Activated CD8-positive, alpha-beta T cell treated with anti-CD3 and anti-CD28 coated beads for 36 hours (primary cell): ENCODE measurements around the gene CMTM7. TPM values are rescaled to one million over a fixed set of nuclear protein-coding genes. Genes with fewer than 3 reads are reported as not detected.

Source experiments
- ATAC-seq: fragments of 200-7000 bp; cut with Tn5 transposase; one replicate; pipeline ENCODE4 v1.10.0; 2021; ENCODE audit warnings: mild to moderate bottlenecking, moderate library complexity
- CTCF ChIA-PET: fragments of 350-600 bp; sonication (Branson Sonifier 250); formaldehyde crosslinking; loops from one replicate; lab custom pipeline; 2021; ENCODE audit warnings: antibody characterized with exemption; lab: Charles Lee
- POLR2A ChIA-PET: fragments of 350-600 bp; sonication (Branson Sonifier 250); formaldehyde crosslinking; loops from one replicate; lab custom pipeline; 2021; ENCODE audit warnings: antibody characterized with exemption; lab: Charles Lee
- DNase-seq: peaks from one replicate; pipeline ENCODE4 v3.0.0-alpha.2; 2020
- H3K27ac Mint-ChIP-seq: one replicate; pipeline ENCODE4 v1.8.0; 2021; ENCODE audit warnings: mild to moderate bottlenecking, mixed read lengths
- H3K27me3 Mint-ChIP-seq: one replicate; pipeline ENCODE4 v1.8.0; 2021; ENCODE audit warnings: mixed read lengths
- H3K36me3 Mint-ChIP-seq: one replicate; pipeline ENCODE4 v1.8.0; 2021; ENCODE audit warnings: low read depth, mixed read lengths
- H3K4me1 Mint-ChIP-seq: one replicate; pipeline ENCODE4 v1.8.0; 2021; ENCODE audit warnings: low read depth, mixed read lengths
- H3K4me3 Mint-ChIP-seq: one replicate; pipeline ENCODE4 v1.8.0; 2021; ENCODE audit warnings: mild to moderate bottlenecking, moderate library complexity, mixed read lengths
- H3K9me3 Mint-ChIP-seq: one replicate; pipeline ENCODE4 v1.8.0; 2021; ENCODE audit warnings: mixed read lengths
- intact Hi-C: fragments of 100-400 bp; cut with micrococcal nuclease; formaldehyde crosslinking; loops from one replicate; pipeline ENCODE4 v1.10.0; 2022
- total RNA-seq, 2 experiments: library from RNA; stranded (reverse); gene quantifications; one replicate each; pipeline ENCODE4 v1.2.3, GENCODE V29; 2021
- TF ChIP-seq, protein P1 (sequence below): fragments of 200-600 bp; IDR thresholded peaks from one replicate; pipeline ENCODE4 v1.8.0; 2022; ENCODE audit warnings: antibody characterized with exemption, mild to moderate bottlenecking

CMTM7 gene
- total RNA-seq, 2 experiments from 2014 or later: 36.1 to 37.2 TPM

DNA sequence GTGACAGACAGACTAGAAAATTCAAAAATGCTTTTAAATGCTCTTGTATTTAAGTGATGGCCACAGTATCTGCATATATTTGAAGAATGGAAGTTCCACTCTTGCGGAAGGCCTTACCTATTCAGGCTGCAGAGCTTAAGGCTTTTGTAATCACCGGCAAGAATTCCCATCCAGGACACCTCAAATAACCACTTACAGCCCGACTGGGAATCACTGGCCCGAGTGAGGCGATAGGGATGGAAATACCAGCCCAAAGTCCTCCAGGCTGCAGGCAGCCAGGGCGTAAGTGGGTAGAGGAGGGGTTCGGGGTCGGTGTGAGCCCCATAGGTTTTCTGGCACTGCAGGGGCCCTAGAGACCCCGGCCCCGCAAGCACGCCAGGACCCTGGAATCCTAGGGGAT is 9.5 kb downstream of the CMTM7 start:
- ATAC-seq: no peak
- CTCF ChIA-PET: interaction anchor here (1.0 to 7.8 kb wide), 5 partner anchors 26 to 225 kb away, joined by 3 to 69 read pairs (median 9); no protein-coding TSS in a partner anchor
- Mint-ChIP-seq H3K4me1 (peaks cover 68% of the 10 kb centered on the region), H3K36me3 (peaks cover 27% of the 10 kb centered on the region), H3K4me3 (peak overlapping the region; percentile 91), H3K9me3 (no peaks in the 10 kb centered on the region), H3K27ac (peak overlapping the region; percentile 100), H3K27me3 (no peaks in the 10 kb centered on the region)
- no peak for DNase-seq
- intact Hi-C loops: no loop called here
- TF ChIP-seq, protein P1, sequence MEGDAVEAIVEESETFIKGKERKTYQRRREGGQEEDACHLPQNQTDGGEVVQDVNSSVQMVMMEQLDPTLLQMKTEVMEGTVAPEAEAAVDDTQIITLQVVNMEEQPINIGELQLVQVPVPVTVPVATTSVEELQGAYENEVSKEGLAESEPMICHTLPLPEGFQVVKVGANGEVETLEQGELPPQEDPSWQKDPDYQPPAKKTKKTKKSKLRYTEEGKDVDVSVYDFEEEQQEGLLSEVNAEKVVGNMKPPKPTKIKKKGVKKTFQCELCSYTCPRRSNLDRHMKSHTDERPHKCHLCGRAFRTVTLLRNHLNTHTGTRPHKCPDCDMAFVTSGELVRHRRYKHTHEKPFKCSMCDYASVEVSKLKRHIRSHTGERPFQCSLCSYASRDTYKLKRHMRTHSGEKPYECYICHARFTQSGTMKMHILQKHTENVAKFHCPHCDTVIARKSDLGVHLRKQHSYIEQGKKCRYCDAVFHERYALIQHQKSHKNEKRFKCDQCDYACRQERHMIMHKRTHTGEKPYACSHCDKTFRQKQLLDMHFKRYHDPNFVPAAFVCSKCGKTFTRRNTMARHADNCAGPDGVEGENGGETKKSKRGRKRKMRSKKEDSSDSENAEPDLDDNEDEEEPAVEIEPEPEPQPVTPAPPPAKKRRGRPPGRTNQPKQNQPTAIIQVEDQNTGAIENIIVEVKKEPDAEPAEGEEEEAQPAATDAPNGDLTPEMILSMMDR: no peak
- POLR2A ChIA-PET: interaction anchor here (0.9 to 1.8 kb wide), 7 partner anchors 9 to 60 kb away, joined by 3 to 5 read pairs (median 4); partner anchors contain the start of gene CMTM7

GRCh38 chr3:32401556-32402081 is 10.0 kb downstream of the CMTM7 start:
- POLR2A ChIA-PET: interaction anchor here (0.9 to 2.4 kb wide), 5 partner anchors 9 to 59 kb away, joined by 3 to 8 read pairs (median 4); partner anchors contain the start of gene CMTM7
- DNase-seq: peak; percentile 78

GRCh38 chr3:32403663-32404062 is 12.0 kb downstream of the CMTM7 start:
- Mint-ChIP-seq H3K27ac (peak overlapping the region; percentile 100), H3K9me3 (no peaks in the 10 kb centered on the region), H3K4me3 (peak overlapping the region; percentile 10), H3K27me3 (no peaks in the 10 kb centered on the region), H3K4me1 (peaks cover 71% of the 10 kb centered on the region), H3K36me3 (peaks cover 27% of the 10 kb centered on the region)
- no peak for ATAC-seq
- ChIA-PET POLR2A (interaction anchor here (0.8 to 2.7 kb wide), 4 partner anchors 8 to 54 kb away, joined by 3 to 8 read pairs (median 5); no protein-coding TSS in a partner anchor), CTCF (interaction anchor here (1.0 to 5.5 kb wide), 2 partner anchors 47 to 65 kb away, joined by 3 to 32 read pairs; no protein-coding TSS in a partner anchor)
- DNase-seq: no peak
- intact Hi-C loops: no loop called here
- TF ChIP-seq, protein P1: no peak

More at GRCh38 chr3:32401556-32402081, 10.0 kb downstream of the CMTM7 start:
- TF ChIP-seq, protein P1: no peak
- H3K4me3 Mint-ChIP-seq: peak overlapping the region; percentile 91
- CTCF ChIA-PET: interaction anchor here (1.0 to 7.8 kb wide), 6 partner anchors 9 to 225 kb away, joined by 3 to 69 read pairs (median 6); no protein-coding TSS in a partner anchor
- no peaks in the 10 kb centered on the region for H3K9me3 Mint-ChIP-seq
- intact Hi-C loops: no loop called here
- H3K27ac Mint-ChIP-seq: peak overlapping the region; percentile 100
- H3K4me1 Mint-ChIP-seq: peaks cover 71% of the 10 kb centered on the region
- peaks cover 27% of the 10 kb centered on the region for H3K36me3 Mint-ChIP-seq
- peak; percentile 77 for ATAC-seq
- H3K27me3 Mint-ChIP-seq: no peaks in the 10 kb centered on the region

- H3K27me3 Mint-ChIP-seq: no peaks in the 10 kb centered on the region
- no peaks in the 10 kb centered on the region for H3K9me3 Mint-ChIP-seq
- DNase-seq: no peak
- ChIA-PET CTCF (interaction anchor here (0.9 to 5.5 kb wide), 4 partner anchors 8 to 64 kb away, joined by 3 to 32 read pairs (median 4); no protein-coding TSS in a partner anchor), POLR2A (interaction anchor here (0.8 to 2.7 kb wide), 3 partner anchors 34 to 56 kb away, joined by 3 to 7 read pairs (median 3); no protein-coding TSS in a partner anchor)
- TF ChIP-seq, protein P1: no peak
- ATAC-seq: no peak
- no peak overlapping the region for H3K4me3 Mint-ChIP-seq
- peaks cover 27% of the 10 kb centered on the region for H3K36me3 Mint-ChIP-seq
- peaks cover 67% of the 10 kb centered on the region for H3K4me1 Mint-ChIP-seq
- intact Hi-C loops: no loop called here
- H3K27ac Mint-ChIP-seq: peak overlapping the region; percentile 16
Measured at GRCh38 chr3:32404714-32405113, 13.1 kb downstream of the CMTM7 start.

DNA sequence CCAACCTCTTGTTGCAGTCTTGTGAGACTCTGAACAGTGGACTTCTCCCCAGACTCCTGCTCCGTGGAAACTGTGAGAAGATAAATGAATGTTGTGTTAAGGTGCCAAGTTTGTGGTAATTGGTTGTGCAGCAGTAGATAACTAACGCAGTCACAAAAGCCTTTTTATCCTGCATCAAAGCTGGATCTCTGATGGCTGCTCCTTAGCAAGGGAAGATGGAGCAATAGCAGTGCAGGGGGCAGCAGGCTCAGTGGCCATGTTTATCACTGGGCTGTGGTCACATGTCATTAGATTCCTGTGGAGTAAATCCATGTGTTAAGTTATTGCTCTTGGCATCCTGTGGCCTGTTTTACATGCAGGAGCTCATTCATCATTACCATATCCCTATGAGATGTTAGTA is 13.5 kb downstream of the CMTM7 start:
- no peak for DNase-seq

More for the DNA sequence above, 13.5 kb downstream of the CMTM7 start:
- POLR2A ChIA-PET: interaction anchor here (0.8 to 1.3 kb wide), 2 partner anchors 34 to 55 kb away, joined by 3 read pairs; no protein-coding TSS in a partner anchor
- no peak for ATAC-seq
- TF ChIP-seq, protein P1: no peak
- Mint-ChIP-seq H3K27ac (peak overlapping the region; percentile 16), H3K27me3 (no peaks in the 10 kb centered on the region), H3K4me3 (no peak overlapping the region), H3K36me3 (peaks cover 27% of the 10 kb centered on the region), H3K9me3 (no peaks in the 10 kb centered on the region), H3K4me1 (peaks cover 72% of the 10 kb centered on the region)
- CTCF ChIA-PET: interaction anchor here (0.9 to 5.5 kb wide), 5 partner anchors 9 to 64 kb away, joined by 3 to 32 read pairs (median 4); no protein-coding TSS in a partner anchor
- intact Hi-C loops: no loop called here
